H7 (cell line): ENCODE measurements around the gene SPSB4. TPM values are rescaled to one million over a fixed set of nuclear protein-coding genes. Genes with fewer than 3 reads are reported as not detected.
"Not testable (repeated sequence)": the region's sequence is repeated elsewhere in the genome, so short reads cannot be mapped to it uniquely, and the experiment has no call there.

Experiments used
- DNase-seq: peaks from one replicate; pipeline ENCODE4 v3.0.0; 2012
- H3K27me3 ChIP-seq: 2 replicates; pipeline ENCODE4 v1.6.0; 2011; ENCODE audit warnings: mild to moderate bottlenecking, low read length; ENCODE audit not compliant: control insufficient read depth, insufficient read depth
- H3K36me3 ChIP-seq: replicated peaks from 2 replicates; pipeline ENCODE4 v1.5.1; 2011; ENCODE audit warnings: low read length; ENCODE audit not compliant: control insufficient read depth, insufficient read depth
- H3K4me3 ChIP-seq: 2 replicates; pipeline ENCODE4 v1.5.1; 2011; ENCODE audit warnings: low read depth, mild to moderate bottlenecking, control low read depth, low read length, moderate library complexity; ENCODE audit not compliant: insufficient read depth
- total RNA-seq: library from RNA; depleted of rRNA; stranded (reverse); fragments of >200 nt; shearing (Covaris generic); gene quantifications from 2 replicates; pipeline ENCODE4 v1.2.3, GENCODE V29; 2014

Gene SPSB4
- total RNA-seq, 1 experiment from 2014 or later = 35.6 TPM

DNA sequence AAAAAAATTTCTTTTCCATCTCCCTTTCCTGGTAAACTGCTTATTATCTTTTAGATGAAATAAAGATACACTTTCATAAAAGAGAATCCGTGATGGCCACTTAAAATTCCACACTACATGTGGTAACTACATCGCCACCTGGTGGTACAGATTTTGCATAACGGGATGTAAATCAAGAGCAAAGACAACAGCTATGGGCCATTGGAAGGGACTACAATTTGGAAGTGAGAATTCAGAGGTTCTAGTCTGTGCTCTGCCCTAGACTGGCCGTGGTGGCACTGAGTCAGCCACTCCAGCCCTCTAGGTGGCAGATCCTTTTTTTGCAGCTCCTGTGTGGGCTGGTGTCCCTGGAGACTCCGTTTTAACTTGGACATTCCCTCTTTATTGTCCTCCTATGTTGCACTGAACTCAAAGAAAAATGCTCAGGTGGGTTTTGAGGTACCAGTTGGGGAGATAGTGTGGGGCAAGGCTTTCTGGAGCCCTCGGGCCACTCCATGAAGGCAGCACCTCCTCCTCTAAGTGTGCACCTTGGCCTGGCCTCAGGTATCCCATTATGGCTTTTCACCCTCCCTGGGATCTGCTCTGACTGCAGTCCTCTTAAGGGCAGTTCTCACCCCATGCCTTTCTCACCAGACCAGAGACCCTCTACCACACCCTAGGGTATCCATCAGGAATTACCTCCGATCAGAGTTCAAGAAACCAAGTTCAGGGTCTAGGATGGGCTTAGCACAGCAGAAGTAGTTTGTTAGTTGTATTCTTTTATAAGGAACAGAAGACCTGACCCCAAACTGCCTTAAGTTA lies 54.9 kb downstream of the SPSB4 start:
- peak; percentile 77 for DNase-seq
- Histone ChIP-seq H3K36me3 (no peaks in the 10 kb centered on the region), H3K4me3 (no peak overlapping the region), H3K27me3 (no peaks in the 10 kb centered on the region)

DNA sequence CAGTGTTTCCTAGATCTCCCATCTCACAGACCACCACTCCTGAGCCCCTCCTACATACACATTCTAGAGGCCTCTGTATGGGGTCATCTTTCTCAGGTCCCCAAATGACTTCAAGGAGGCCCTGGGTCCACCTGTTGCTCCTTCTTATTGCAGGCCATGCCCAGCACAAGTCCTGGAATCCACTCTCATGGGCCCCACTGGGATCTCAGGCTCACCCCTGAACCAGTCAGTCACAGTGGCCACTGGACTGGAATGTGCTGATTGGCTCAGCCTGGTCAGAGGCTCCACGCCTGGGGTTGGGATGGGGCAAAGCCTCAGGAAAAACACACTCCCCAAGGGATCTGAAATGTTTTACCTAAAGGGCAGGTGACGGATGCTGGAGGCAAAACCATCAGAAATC lies 55.7 kb downstream of the SPSB4 start:
- no peaks in the 10 kb centered on the region for H3K36me3 ChIP-seq
- DNase-seq = no peak
- H3K4me3 ChIP-seq = no peak overlapping the region
- no peaks in the 10 kb centered on the region for H3K27me3 ChIP-seq

DNA sequence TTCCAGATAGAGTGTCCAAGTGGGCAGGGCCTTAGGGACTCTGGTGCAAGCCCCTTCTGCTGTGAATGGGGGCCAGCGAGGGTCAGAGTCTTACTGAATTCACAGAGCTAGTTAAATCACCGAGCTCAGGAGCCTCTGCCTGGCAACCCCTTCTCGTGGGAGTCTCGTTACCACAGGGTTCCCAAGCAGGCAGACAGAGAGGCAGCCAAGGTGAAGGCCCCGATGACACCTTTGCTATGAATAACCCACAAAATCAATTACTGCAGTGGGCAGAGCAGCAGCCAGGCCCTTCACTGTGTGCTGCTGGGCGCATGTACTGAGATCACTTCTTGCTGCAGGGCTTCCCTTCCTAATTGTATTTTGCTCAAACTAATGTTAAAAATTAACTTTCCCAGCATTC lies 56.9 kb downstream of the SPSB4 start:
- DNase-seq = no peak

DNA sequence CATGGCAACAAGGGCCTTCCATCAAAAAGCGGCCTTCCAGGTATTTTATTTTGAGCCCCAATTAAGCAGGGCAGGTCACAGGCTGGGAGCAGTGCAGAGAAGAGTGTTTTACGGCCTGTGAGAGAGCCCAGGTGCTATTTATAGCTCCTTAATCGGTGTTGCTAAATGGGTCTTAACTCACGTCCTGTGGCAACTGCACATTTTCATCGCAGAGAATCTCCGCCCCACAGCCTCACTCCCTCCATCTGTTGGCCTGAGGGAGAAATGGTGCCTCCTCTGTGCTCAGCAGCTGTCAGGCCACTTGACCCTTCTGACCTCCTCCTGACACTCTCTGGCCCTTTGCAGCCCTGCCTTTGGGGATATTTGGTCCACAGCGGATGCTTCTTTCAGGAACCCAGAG lies 58.6 kb downstream of the SPSB4 start:
- H3K4me3 ChIP-seq = no peak overlapping the region
- H3K36me3 ChIP-seq = no peaks in the 10 kb centered on the region
- no peaks in the 10 kb centered on the region for H3K27me3 ChIP-seq
- no peak for DNase-seq

More for the DNA sequence above, 56.9 kb downstream of the SPSB4 start:
- Histone ChIP-seq H3K36me3 (no peaks in the 10 kb centered on the region), H3K4me3 (no peak overlapping the region), H3K27me3 (no peaks in the 10 kb centered on the region)

DNA sequence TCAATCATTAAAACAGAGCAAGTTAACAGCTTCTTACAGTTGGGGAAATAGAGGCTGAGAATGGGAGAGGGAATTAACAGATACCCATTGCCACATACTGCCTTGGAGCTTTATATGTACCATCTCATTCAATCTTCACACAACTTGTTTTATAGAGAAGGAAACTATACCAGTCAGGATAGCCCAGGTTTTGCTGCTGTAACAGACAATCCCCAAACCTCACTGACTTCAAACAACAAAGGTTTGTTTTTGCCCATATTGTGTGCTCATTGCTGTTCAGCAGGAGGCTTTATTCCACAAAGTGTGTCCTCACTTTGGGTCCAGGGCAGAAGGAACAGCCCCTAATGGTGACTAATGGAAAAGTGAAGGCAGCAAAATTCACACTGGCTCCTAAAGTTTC lies 59.2 kb downstream of the SPSB4 start:
- DNase-seq = no peak
- no peaks in the 10 kb centered on the region for H3K36me3 ChIP-seq
- no peak overlapping the region for H3K4me3 ChIP-seq
- no peaks in the 10 kb centered on the region for H3K27me3 ChIP-seq

DNA sequence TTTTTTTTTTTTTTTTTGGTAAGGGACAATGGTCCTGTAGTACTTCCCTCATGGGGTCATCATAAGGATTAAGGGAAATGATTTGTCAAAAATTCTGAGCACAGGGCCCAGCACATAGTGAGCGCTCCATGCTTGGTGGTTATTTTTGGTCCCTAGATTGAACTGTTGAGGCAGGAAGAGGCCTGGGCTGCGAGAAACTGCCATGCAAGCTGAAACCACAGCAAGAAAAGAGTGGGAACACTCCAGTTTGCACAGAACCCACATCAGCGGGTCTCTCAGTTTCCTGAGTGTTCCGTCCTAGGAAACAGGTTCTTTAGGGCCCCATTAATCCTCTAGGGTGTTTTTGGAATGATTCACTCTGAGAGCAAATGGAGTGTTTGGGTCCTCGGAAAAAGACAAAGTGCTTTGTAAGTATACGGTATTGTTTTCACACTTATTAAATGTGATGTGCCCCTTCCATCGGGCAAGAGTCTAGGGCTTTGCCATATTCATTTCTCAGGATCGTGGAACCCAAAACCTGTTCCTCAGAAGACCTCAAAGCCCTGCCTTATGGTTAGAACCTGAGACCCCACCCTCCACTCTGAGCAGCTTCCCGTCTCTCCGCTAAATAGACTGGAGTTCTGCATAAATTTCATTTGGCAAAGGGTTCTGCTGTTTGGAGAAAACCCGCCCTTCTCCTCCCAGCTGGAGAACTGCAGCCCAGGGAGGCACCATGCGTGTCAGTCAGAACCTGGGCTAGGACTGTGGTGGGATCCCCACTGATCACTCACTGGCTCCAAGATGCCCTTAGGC lies 60.4 kb downstream of the SPSB4 start:
- no peak for DNase-seq
- Histone ChIP-seq H3K36me3 (no peaks in the 10 kb centered on the region), H3K27me3 (no peaks in the 10 kb centered on the region), H3K4me3 (no peak overlapping the region)

DNA sequence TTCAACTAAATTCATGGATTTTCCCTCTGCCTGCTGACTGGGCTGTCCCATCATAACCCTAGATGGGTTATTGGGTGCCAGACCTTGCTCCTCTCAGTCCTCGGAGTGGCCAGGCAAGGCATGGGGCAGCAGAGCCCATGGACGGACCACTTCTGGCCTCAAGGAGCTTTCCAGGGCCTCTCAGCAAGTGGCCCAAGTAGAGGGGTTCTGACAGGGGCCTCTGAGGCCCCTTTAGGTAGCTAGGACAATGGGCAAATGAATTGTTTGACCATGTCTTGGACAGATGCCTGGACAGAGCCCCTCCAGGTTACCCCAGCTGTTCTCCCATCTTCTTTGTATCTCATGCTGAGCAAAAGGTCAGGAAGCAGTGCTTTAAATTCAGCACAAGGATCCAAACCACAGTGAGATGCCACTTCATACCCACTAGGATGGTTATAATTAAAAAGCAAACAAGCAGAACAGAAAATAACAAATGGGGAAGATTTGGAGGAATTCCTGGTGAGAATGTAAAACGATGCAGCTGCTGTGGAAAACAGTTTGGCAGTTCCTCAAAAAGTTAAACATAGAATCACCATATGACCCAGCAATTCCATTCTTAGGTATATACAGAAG lies 61.6 kb downstream of the SPSB4 start:
- H3K4me3 ChIP-seq = no peak overlapping the region
- H3K27me3 ChIP-seq = no peaks in the 10 kb centered on the region
- H3K36me3 ChIP-seq = no peaks in the 10 kb centered on the region
- no peak for DNase-seq

DNA sequence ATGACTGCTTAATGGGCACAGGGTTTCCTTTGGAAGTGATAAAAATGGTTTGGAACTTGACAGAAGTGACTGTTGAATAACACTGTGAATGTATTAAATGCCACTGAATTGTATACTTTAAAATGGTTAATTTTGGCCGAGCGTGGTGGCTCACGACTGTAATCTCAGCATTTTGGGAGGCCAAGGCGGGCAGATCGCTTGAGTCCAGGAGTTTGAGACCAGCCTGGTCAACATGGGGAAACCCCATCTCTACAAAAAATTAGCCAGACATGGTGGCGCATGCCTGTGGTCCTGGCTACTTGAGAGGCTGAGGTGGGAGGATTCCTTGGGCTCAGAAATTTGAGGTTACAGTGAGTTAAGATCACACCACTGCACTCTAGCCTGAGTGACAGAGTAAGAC lies 62.5 kb downstream of the SPSB4 start:
- not testable (repeated sequence) for H3K36me3 ChIP-seq, H3K27me3 ChIP-seq, DNase-seq, H3K4me3 ChIP-seq

DNA sequence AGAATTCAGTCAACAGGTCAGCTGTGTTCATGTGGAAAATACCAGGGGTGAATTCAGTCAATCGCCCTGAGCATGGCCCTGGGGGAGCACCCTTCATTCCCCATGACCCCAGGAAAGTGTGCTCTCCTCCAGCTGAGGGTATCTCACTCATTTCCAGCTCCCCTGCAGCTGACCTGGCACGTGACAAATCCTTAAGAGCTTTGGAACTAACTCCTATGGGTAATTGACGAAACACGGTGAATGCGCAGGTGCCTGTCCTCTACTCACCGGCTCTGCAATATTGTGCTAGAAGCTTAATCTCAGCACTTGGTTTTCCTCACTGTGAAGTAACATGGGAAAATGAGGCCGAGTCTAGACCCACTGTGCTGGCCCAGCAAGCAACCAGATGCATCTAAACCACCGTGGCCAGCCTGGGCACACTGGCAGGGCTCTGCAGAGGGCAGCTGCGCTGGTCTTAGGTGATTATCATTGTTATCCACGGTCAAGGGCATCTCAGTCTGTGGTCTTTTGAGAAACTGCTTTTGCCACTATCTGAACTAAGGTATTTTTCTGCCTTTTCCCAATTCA lies 63.1 kb downstream of the SPSB4 start:
- H3K36me3 ChIP-seq = no peaks in the 10 kb centered on the region
- DNase-seq = no peak

DNA sequence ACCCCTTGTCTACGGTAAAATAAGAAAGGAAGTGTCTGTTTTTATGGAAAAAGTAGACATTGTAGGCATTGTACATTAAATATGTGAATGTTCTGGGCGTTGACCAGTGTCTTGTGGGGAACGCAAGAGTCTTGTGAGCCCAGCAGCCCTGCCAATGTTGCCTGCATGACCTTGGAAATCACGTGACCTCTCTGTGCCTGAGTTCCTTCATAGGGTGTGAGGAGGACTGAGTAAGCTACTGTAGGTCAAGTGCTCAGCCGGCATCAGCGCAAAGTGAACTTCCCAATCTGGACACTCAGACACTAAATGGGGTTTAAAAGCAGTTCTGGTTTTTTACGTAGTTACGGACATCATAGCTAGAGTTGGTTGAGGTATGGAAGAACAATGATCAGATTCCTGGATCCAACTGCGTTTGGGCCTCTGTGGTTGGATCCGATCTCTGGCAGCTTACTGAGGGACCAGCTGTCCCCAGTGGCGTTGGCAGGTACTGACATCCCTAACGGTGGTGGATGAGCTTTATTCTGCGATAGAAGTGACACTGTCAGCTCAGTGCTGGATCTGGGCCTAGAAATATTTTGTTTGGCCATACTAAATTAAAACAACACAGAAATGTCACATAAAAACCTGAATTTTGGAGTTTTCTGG lies 63.8 kb downstream of the SPSB4 start:
- DNase-seq = peak; percentile 81
- H3K27me3 ChIP-seq = no peaks in the 10 kb centered on the region
- H3K36me3 ChIP-seq = no peaks in the 10 kb centered on the region
- H3K4me3 ChIP-seq = no peak overlapping the region

More for the DNA sequence above, 63.1 kb downstream of the SPSB4 start:
- Histone ChIP-seq H3K27me3 (no peaks in the 10 kb centered on the region), H3K4me3 (no peak overlapping the region)

DNA sequence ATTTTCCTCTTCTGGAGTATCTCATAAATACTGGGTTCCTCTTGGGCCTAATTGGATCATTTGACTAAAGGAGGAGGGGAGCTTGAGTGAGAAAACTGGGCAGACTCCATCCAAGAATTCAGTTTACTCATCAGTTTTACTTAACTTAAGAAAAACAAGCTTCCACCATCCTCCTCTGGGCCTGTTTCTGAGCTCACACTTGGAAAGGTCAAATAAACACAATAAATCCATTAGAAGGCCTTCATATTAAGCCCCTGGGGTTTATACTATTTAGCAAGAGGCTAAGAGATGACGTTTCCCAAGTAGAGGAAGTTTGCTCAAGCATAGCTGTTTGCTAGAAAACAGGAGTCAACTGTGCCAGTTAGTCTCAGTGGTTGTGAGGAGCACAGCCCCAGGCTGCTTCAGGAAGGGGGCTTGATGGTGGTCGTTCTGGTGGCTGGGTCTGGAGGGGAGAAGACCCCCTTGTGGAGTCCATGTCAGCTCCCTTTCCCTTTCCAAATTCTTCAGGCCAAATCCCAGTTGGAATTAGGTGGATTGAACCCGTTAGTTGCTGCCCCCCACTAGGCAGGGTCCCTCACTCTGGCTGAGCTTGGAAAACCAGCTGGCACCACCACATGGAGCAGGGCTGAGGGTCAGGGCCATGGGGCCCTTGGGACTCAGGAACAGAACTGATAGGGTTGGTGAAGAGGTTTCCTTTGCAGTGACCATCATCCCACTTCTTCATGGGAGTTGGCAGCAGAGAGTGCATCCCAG lies 64.8 kb downstream of the SPSB4 start:
- no peak for DNase-seq

DNA sequence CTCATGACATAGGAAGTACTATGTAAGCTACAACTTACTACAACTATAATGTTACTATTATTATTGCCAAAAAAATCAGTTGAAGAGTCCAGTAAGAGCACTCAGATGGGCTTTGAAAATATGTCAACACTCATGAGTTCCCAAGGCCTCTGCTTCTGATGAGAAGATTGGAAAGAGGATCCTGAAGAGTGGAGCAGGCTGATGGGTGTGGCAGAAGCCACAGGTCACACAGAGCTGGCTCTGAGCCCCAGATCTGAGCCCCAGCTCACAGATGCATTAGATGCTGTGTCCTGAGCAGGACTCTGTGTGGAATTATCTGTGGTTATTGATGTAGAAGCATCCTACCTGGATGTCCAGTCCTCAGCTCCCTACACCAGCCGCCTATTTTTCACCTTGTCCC lies 65.6 kb downstream of the SPSB4 start:
- Histone ChIP-seq H3K4me3 (no peak overlapping the region), H3K36me3 (no peaks in the 10 kb centered on the region)
- DNase-seq = no peak

More for the DNA sequence above, 64.8 kb downstream of the SPSB4 start:
- H3K4me3 ChIP-seq = no peak overlapping the region
- no peaks in the 10 kb centered on the region for H3K27me3 ChIP-seq
- no peaks in the 10 kb centered on the region for H3K36me3 ChIP-seq

DNA sequence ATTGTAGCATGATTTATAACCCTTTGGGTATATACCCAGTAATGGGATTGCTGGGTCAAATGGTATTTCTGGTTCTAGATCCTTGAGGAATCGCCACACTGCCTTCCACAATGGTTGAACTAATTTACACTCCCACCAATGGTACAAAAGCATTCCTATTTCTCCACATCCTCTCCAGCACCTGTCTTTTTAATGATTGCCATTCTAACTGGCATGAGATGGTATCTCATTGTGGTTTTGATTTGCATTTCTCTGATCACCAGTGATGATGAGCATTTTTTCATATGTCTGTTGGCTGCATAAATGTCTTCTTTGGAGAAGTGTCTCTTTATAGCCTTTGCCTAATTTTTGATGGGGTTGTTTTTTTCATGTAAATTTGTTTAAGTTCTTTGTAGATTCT lies 66.8 kb downstream of the SPSB4 start:
- H3K36me3 ChIP-seq, H3K27me3 ChIP-seq, DNase-seq, H3K4me3 ChIP-seq: not testable (repeated sequence)

More for the DNA sequence above, 65.6 kb downstream of the SPSB4 start:
- H3K27me3 ChIP-seq = no peaks in the 10 kb centered on the region
